HEK293 (cell line): ENCODE results near the gene CRELD1.

Experiments used
- CTCF ChIA-PET: fragments of 350-600 bp; formaldehyde crosslinking; extraction: SDS; loops from one replicate; lab custom pipeline; 2021; ENCODE audit warnings: antibody characterized with exemption; lab: Yijun Ruan, JAX
- POLR2A ChIA-PET: fragments of 300-600 bp; formaldehyde crosslinking; extraction: SDS; loops from one replicate; lab custom pipeline; 2020; ENCODE audit warnings: antibody characterized with exemption, inconsistent platforms; lab: Yijun Ruan, JAX
- H3K27ac ChIP-seq: fragments of 200-500 bp; sonication (Bioruptor generic); 2 replicates; pipeline ENCODE4 v1.5.1; 2014; ENCODE audit warnings: low read depth, low read length, control low read depth, inconsistent platforms; ENCODE audit errors: extremely low read depth
- H3K36me3 ChIP-seq, 2 experiments: fragments of 200-500 bp in 1 of 2; sonication (Bioruptor generic) in 1 of 2; 1 replicate in 1 of 2; 2 replicates in 1 of 2; pipeline ENCODE4 v1.5.1; 2014 to 2017; ENCODE audit warnings: inconsistent platforms in 2 of 2, low read length in 2 of 2; ENCODE audit not compliant: control insufficient read depth in 2 of 2, insufficient read depth in 1 of 2
- H3K4me1 ChIP-seq: fragments of 200-500 bp; sonication (Bioruptor generic); 2 replicates; pipeline ENCODE4 v1.5.1; 2014; ENCODE audit warnings: mild to moderate bottlenecking, low read length, inconsistent platforms; ENCODE audit not compliant: control insufficient read depth, insufficient read depth
- H3K4me3 ChIP-seq: 2 replicates; pipeline ENCODE4 v1.5.1; 2011; ENCODE audit warnings: low read depth, mild to moderate bottlenecking, control low read depth, low read length, moderate library complexity
- H3K9me3 ChIP-seq: fragments of 200-500 bp; sonication (Bioruptor generic); 2 replicates; pipeline ENCODE4 v1.5.1; 2014; ENCODE audit warnings: low read depth, low read length, inconsistent platforms; ENCODE audit not compliant: control insufficient read depth, insufficient read depth
- KLF17 ChIP-seq: fragments of 450-650 bp; formaldehyde crosslinking; IDR thresholded peaks from 2 replicates; pipeline ENCODE4 v1.5.1; 2016; ENCODE audit warnings: missing biosample characterization, missing genetic modification characterization
- SP7 ChIP-seq: fragments of 450-650 bp; formaldehyde crosslinking; IDR thresholded peaks from 2 replicates; pipeline ENCODE4 v1.5.1; 2016; ENCODE audit warnings: missing biosample characterization, missing genetic modification characterization
- TSHZ1 ChIP-seq: fragments of 450-650 bp; formaldehyde crosslinking; IDR thresholded peaks from 2 replicates; pipeline ENCODE4 v1.5.1; 2016; ENCODE audit warnings: missing biosample characterization, missing genetic modification characterization, borderline replicate concordance
- ZBTB10 ChIP-seq: fragments of 450-650 bp; formaldehyde crosslinking; IDR thresholded peaks from 2 replicates; pipeline ENCODE4 v1.5.1; 2016; ENCODE audit warnings: missing biosample characterization, missing genetic modification characterization
- ZBTB17 ChIP-seq: fragments of 450-650 bp; formaldehyde crosslinking; IDR thresholded peaks from 2 replicates; pipeline ENCODE4 v1.5.1; 2016; ENCODE audit warnings: missing biosample characterization, missing genetic modification characterization
- ZBTB44 ChIP-seq: fragments of 450-650 bp; IDR thresholded peaks from 2 replicates; pipeline ENCODE4 v1.5.1; 2018; ENCODE audit warnings: missing biosample characterization, mild to moderate bottlenecking, missing genetic modification characterization
- ZBTB48 ChIP-seq: fragments of 450-650 bp; formaldehyde crosslinking; IDR thresholded peaks from 2 replicates; pipeline ENCODE4 v1.5.1; 2016; ENCODE audit warnings: missing biosample characterization, missing genetic modification characterization
- ZBTB49 ChIP-seq: fragments of 450-650 bp; formaldehyde crosslinking; IDR thresholded peaks from 2 replicates; pipeline ENCODE4 v1.5.1; 2016; ENCODE audit warnings: missing biosample characterization, missing genetic modification characterization, low read depth
- ZNF133 ChIP-seq: fragments of 450-650 bp; formaldehyde crosslinking; IDR thresholded peaks from 2 replicates; pipeline ENCODE4 v1.5.1; 2016; ENCODE audit warnings: missing biosample characterization, missing genetic modification characterization
- ZNF202 ChIP-seq: fragments of 450-650 bp; formaldehyde crosslinking; IDR thresholded peaks from 2 replicates; pipeline ENCODE4 v1.5.1; 2016; ENCODE audit warnings: missing biosample characterization, missing genetic modification characterization, borderline replicate concordance
- ZNF221 ChIP-seq: fragments of 450-650 bp; formaldehyde crosslinking; IDR thresholded peaks from 2 replicates; pipeline ENCODE4 v1.5.1; 2017; ENCODE audit warnings: missing biosample characterization, missing genetic modification characterization, borderline replicate concordance
- ZNF23 ChIP-seq: fragments of 450-650 bp; formaldehyde crosslinking; IDR thresholded peaks from 2 replicates; pipeline ENCODE4 v1.5.1; 2016; ENCODE audit warnings: missing biosample characterization, missing genetic modification characterization, borderline replicate concordance
- ZNF266 ChIP-seq: fragments of 450-650 bp; formaldehyde crosslinking; IDR thresholded peaks from 2 replicates; pipeline ENCODE4 v1.5.1; 2016; ENCODE audit warnings: missing biosample characterization, missing genetic modification characterization, low read depth
- ZNF280C ChIP-seq: fragments of 450-650 bp; formaldehyde crosslinking; IDR thresholded peaks from 2 replicates; pipeline ENCODE4 v1.5.1; 2016; ENCODE audit warnings: missing biosample characterization, missing genetic modification characterization
- ZNF292 ChIP-seq: fragments of 450-650 bp; formaldehyde crosslinking; IDR thresholded peaks from 2 replicates; pipeline ENCODE4 v1.5.1; 2016; ENCODE audit warnings: low read depth, missing biosample characterization, missing genetic modification characterization, borderline replicate concordance
- ZNF544 ChIP-seq: fragments of 450-650 bp; formaldehyde crosslinking; IDR thresholded peaks from 2 replicates; pipeline ENCODE4 v1.5.0; 2017; ENCODE audit warnings: missing biosample characterization, missing genetic modification characterization
- ZNF585B ChIP-seq: fragments of 450-650 bp; formaldehyde crosslinking; IDR thresholded peaks from 2 replicates; pipeline ENCODE4 v1.5.1; 2016; ENCODE audit warnings: missing biosample characterization, missing genetic modification characterization
- ZNF624 ChIP-seq: fragments of 450-650 bp; formaldehyde crosslinking; IDR thresholded peaks from 2 replicates; pipeline ENCODE4 v1.5.1; 2017; ENCODE audit warnings: missing biosample characterization, missing genetic modification characterization
- ZNF639 ChIP-seq: fragments of 450-650 bp; formaldehyde crosslinking; IDR thresholded peaks from 2 replicates; pipeline ENCODE4 v1.5.1; 2016; ENCODE audit warnings: missing biosample characterization, missing genetic modification characterization
- ZNF692 ChIP-seq: fragments of 450-650 bp; formaldehyde crosslinking; IDR thresholded peaks from 2 replicates; pipeline ENCODE4 v1.5.1; 2016; ENCODE audit warnings: missing biosample characterization, missing genetic modification characterization

Gene CRELD1

GRCh38 chr3:9948586-9948985 is 15.0 kb downstream of the CRELD1 start:
- Histone ChIP-seq H3K4me3 (no peak overlapping the region), H3K9me3 (no peaks in the 10 kb centered on the region), H3K36me3 (peaks cover 0 to 38% of the 10 kb centered on the region in 2 experiments; a peak in 1 of 3 replicates), H3K27ac (no peak overlapping the region), H3K4me1 (no peaks in the 10 kb centered on the region)
- CTCF ChIA-PET: interaction anchor here (0.9 kb wide), 1 partner anchor 100 kb away, joined by 3 read pairs; no protein-coding TSS in a partner anchor
- POLR2A ChIA-PET: no interaction called here
- TF ChIP-seq KLF17 (tag by site-specific recombination) (no peak), ZNF221 (tag by site-specific recombination) (no peak), ZNF544 (no peak), ZBTB48 (no peak), ZNF624 (tag by site-specific recombination) (no peak), ZBTB17 (no peak), ZBTB10 (tag by site-specific recombination) (no peak), ZNF266 (tag by site-specific recombination) (no peak), ZNF280C (tag by site-specific recombination) (no peak), SP7 (tag by site-specific recombination) (no peak), ZNF133 (tag by site-specific recombination) (no peak), ZNF23 (tag by site-specific recombination) (no peak), ZNF292 (tag by site-specific recombination) (no peak), ZNF202 (tag by site-specific recombination) (no peak), TSHZ1 (tag by site-specific recombination) (no peak), ZNF639 (no peak), ZBTB44 (no peak), ZBTB49 (tag by site-specific recombination) (no peak), ZNF692 (tag by site-specific recombination) (no peak), ZNF585B (no peak)
